GM21528 (cell line): ENCODE results near the gene PFN3.

Experiments
- ATAC-seq: cut with Tn5 transposase; IDR thresholded peaks from one replicate; pipeline ENCODE4 v1.9.1; 2021; ENCODE audit warnings: mild to moderate bottlenecking, moderate library complexity; ENCODE audit not compliant: unreplicated experiment, low FRiP score

The PFN3 gene

GRCh38 chr5:177438468-177438867 is 38.0 kb upstream of the PFN3 start:
- ATAC-seq, result no peak

GRCh38 chr5:177437623-177438022 is 37.2 kb upstream of the PFN3 start:
- ATAC-seq, result no peak

- no peak for ATAC-seq
These were observed 35.5 kb upstream of the PFN3 start for GRCh38 chr5:177435847-177436536.

- ATAC-seq, result no peak
These were observed 34.7 kb upstream of the PFN3 start for GRCh38 chr5:177434942-177435738.

GRCh38 chr5:177434437-177434836 is 34.0 kb upstream of the PFN3 start:
- no peak for ATAC-seq

GRCh38 chr5:177433658-177434217 is 33.3 kb upstream of the PFN3 start:
- ATAC-seq, result no peak

- ATAC-seq, result no peak
These were observed 32.6 kb upstream of the PFN3 start for GRCh38 chr5:177432839-177433657.

- ATAC-seq, result no peak
These were observed 31.8 kb upstream of the PFN3 start for GRCh38 chr5:177432143-177432838.

GRCh38 chr5:177431317-177432142 is 31.1 kb upstream of the PFN3 start:
- ATAC-seq, result peak; percentile 40

GRCh38 chr5:177430972-177431316 is 30.5 kb upstream of the PFN3 start:
- ATAC-seq, result peak; percentile 0

GRCh38 chr5:177430140-177430951 is 29.9 kb upstream of the PFN3 start:
- no peak for ATAC-seq

- no peak for ATAC-seq
These were observed 29.0 kb upstream of the PFN3 start for GRCh38 chr5:177429248-177430040.

- ATAC-seq, result no peak
These were observed 28.2 kb upstream of the PFN3 start for GRCh38 chr5:177428574-177429217.

- no peak for ATAC-seq
These were observed 27.6 kb upstream of the PFN3 start for GRCh38 chr5:177427919-177428573.

- ATAC-seq, result no peak
These were observed 26.9 kb upstream of the PFN3 start for GRCh38 chr5:177427211-177427822.

- peak; percentile 8 for ATAC-seq
These were observed 26.2 kb upstream of the PFN3 start, which contains the start of gene GRK6 for GRCh38 chr5:177426566-177427210. Gene GRK6 (plus strand): TSS chr5:177426676. CDS start chr5:177426846, 170 bp downstream.
